Spleen (tissue), 11 donors: ENCODE measurements around the gene ARHGEF26. TPM values are rescaled to one million over a fixed set of nuclear protein-coding genes. Genes with fewer than 3 reads are reported as not detected.

ENCODE experiments used
- DNase-seq: peaks from one replicate; pipeline ENCODE4 v3.0.0-alpha.2; 2020
- H3K27ac ChIP-seq, 8 donors: fragments of 200-600 bp; sonication (generic) in 7 of 8; 1 replicate in 4 of 8; 2 replicates in 4 of 8; pipeline versions ENCODE4 v1.5.0 to v1.8.0; 2016 to 2021; ENCODE audit warnings: inconsistent platforms in 4 of 8, mild to moderate bottlenecking in 4 of 8, moderate library complexity in 1 of 8
- H3K27me3 ChIP-seq, 7 donors: fragments of 200-600 bp; sonication (generic) in 6 of 7; replicated peaks in 1 of 7; 1 replicate in 4 of 7; 2 replicates in 3 of 7; pipeline versions ENCODE4 v1.5.0 to v1.8.0; 2016 to 2021; ENCODE audit warnings: inconsistent platforms in 3 of 7, mild to moderate bottlenecking in 1 of 7
- H3K36me3 ChIP-seq, 6 donors: fragments of 200-600 bp; sonication (generic) in 5 of 6; 1 replicate in 4 of 6; 2 replicates in 2 of 6; pipeline versions ENCODE4 v1.5.0 to v1.8.0; 2016 to 2021; ENCODE audit warnings: inconsistent platforms in 2 of 6
- H3K4me1 ChIP-seq, 6 donors: fragments of 200-600 bp; sonication (generic) in 5 of 6; 1 replicate in 3 of 6; 2 replicates in 3 of 6; pipeline versions ENCODE4 v1.5.0 to v1.8.0; 2016 to 2021; ENCODE audit warnings: inconsistent platforms in 3 of 6
- H3K4me3 ChIP-seq, 8 donors: fragments of 200-600 bp; sonication (generic) in 7 of 8; 1 replicate in 4 of 8; 2 replicates in 4 of 8; pipeline versions ENCODE4 v1.5.0 to v1.8.0; 2016 to 2021; ENCODE audit warnings: inconsistent platforms in 4 of 8, mild to moderate bottlenecking in 4 of 8, moderate library complexity in 2 of 8
- H3K9me3 ChIP-seq, 8 donors: fragments of 200-600 bp; sonication (generic) in 7 of 8; 1 replicate in 4 of 8; 2 replicates in 4 of 8; pipeline versions ENCODE4 v1.5.0 to v1.8.0; 2016 to 2021; ENCODE audit warnings: inconsistent platforms in 4 of 8
- CTCF ChIP-seq, 11 experiments: fragments of 200-600 bp in 7 of 11; fragments of 450-650 bp in 4 of 11; sonication (generic) in 4 of 11; IDR thresholded peaks in 8 of 11; conservative IDR thresholded peaks in 3 of 11; 1 replicate in 7 of 11; 2 replicates in 4 of 11; pipeline versions ENCODE4 v1.4.0 to v1.8.0; 2016 to 2021; ENCODE audit warnings: antibody characterized with exemption in 11 of 11, inconsistent platforms in 4 of 11, mild to moderate bottlenecking in 1 of 11
- POLR2A ChIP-seq, 3 donors: fragments of 450-650 bp; IDR thresholded peaks; one replicate each; pipeline ENCODE4 v1.5.1; 2017; ENCODE audit warnings: antibody characterized with exemption in 3 of 3, mild to moderate bottlenecking in 1 of 3
- POLR2AphosphoS5 ChIP-seq, 3 donors: sonication (generic); formaldehyde crosslinking; IDR thresholded peaks; one replicate each; pipeline ENCODE4 v1.5.1; 2017; ENCODE audit warnings: antibody characterized with exemption in 3 of 3
- WGBS, 5 donors: extraction: QIAGEN DNeasy Blood & Tissue Kit in 3 of 5; methylation state at CpG; one replicate each; pipeline versions ENCODE4 v1.1.5 to v1.1.7; 2013 to 2018; 5-methylcytosine and 5-hydroxymethylcytosine counted together
- intact Hi-C: fragments of 100-400 bp; cut with DNase I; formaldehyde crosslinking; loops from one replicate; pipeline ENCODE4 v1.15.0; 2023; ENCODE audit warnings: low total_unique reads
- polyA plus RNA-seq, 3 donors: library from polyadenylated mRNA; stranded (reverse); fragments of 200-250 nt; gene quantifications; one replicate each; pipeline ENCODE4 v1.2.1, GENCODE V29; 2013
- total RNA-seq, 7 donors: library from RNA; depleted of rRNA in 3 of 7; stranded (reverse); fragments of >200 nt in 3 of 7; fragmentation: NEBNext Ultra II Directional in 4 of 7; extraction: Animal tissue kit (Norgen Biotek cat#: 25700) in 4 of 7; gene quantifications; one replicate each; pipeline versions ENCODE4 v1.1.0 to v1.2.1, GENCODE V29; 2016 to 2021
- donor health status: healthy with polysubstance abuse.
- donor health status: DM: no; HTN: no; CAD: no; lungs with moderate emphysema.
- donor health status: DM: no; HTN: no; CAD: no.
- donor health status: Bipolar disorder and iron deficiency.
- donor health status: healthy.
- donor health status: DM: no; HTN: no; CAD: no.
- donor health status: DM: yes; HTN: yes; CAD: no.

ARHGEF26 gene
- total and polyA plus RNA-seq, 10 donors, result 0.30 to 6.3 (median 1.1) TPM

GRCh38 chr3:154241496-154241895 is 120.3 kb downstream of the ARHGEF26 start:
- TF ChIP-seq CTCF (IDR thresholded peaks at IDR 0.05 in 8 of 11, conservative IDR thresholded peaks at IDR 0.05 in 3 of 11) (no peak), POLR2A (IDR thresholded peaks at IDR 0.05) (no peak), POLR2AphosphoS5 (IDR thresholded peaks at IDR 0.05) (no peak)
- H3K36me3 ChIP-seq, result no peaks in the 10 kb centered on the region
- DNase-seq, result no peak
- H3K4me1 ChIP-seq, result no peaks in the 10 kb centered on the region
- H3K9me3 ChIP-seq, result no peaks in the 10 kb centered on the region
- H3K27ac ChIP-seq, result no peak overlapping the region
- WGBS, 5 donors, result 81 to 92% (median 89%) methylated on average over 5 of the region's 5 CpGs
- no peaks in the 10 kb centered on the region for H3K27me3 ChIP-seq
- no peak overlapping the region for H3K4me3 ChIP-seq
- intact Hi-C loops, result no loop called here

- DNase-seq, result no peak
- intact Hi-C loops, result no loop called here
- no peak for TF ChIP-seq POLR2A (IDR thresholded peaks at IDR 0.05)
- Histone ChIP-seq H3K36me3 (peaks cover 0 to 9% (median 0%) of the 10 kb centered on the region in 6 donors), H3K27me3 (no peaks in the 10 kb centered on the region), H3K9me3 (no peaks in the 10 kb centered on the region), H3K4me1 (no peaks in the 10 kb centered on the region), H3K27ac (peak overlapping the region in 3 of 8 donors; percentile 40 to 52 (median 45)), H3K4me3 (no peak overlapping the region)
- WGBS, 5 donors, result 86 to 94% (median 92%) methylated on average over 4 of the region's 4 CpGs
Observed at GRCh38 chr3:154242766-154243165, 121.6 kb downstream of the ARHGEF26 start.

DNA sequence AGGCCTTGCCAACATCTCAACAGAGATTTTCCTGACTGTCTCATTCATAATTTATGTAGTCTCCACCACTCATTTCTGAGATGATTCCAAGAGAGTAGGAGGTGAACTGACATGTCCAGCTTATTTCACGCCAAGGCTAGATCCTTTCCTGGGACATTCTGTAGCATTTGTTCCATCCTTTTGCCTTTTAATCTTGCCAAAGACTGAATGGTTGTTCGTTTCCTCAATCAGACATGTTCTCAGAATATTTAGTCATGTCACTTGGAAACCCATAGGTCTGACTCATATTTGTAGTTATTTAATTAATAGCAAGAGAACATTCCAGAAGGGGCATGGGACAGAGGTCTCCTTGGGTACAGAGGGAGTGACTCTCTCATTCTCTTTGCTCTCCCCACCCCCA is 122.2 kb downstream of the ARHGEF26 start:
- Histone ChIP-seq H3K27ac (peak overlapping the region in 3 of 8 donors; percentile 40 to 52 (median 45)), H3K4me1 (no peaks in the 10 kb centered on the region), H3K27me3 (no peaks in the 10 kb centered on the region), H3K9me3 (no peaks in the 10 kb centered on the region), H3K36me3 (peaks cover 0 to 10% (median 0%) of the 10 kb centered on the region in 6 donors), H3K4me3 (no peak overlapping the region)
- 73 to 88% (median 76%) methylated on average over 2 of the region's 2 CpGs for WGBS, 5 donors
- intact Hi-C loops, result no loop called here
- no peak for DNase-seq
- TF ChIP-seq CTCF (IDR thresholded peaks at IDR 0.05 in 8 of 11, conservative IDR thresholded peaks at IDR 0.05 in 3 of 11) (no peak), POLR2A (IDR thresholded peaks at IDR 0.05) (no peak), POLR2AphosphoS5 (IDR thresholded peaks at IDR 0.05) (no peak)

DNA sequence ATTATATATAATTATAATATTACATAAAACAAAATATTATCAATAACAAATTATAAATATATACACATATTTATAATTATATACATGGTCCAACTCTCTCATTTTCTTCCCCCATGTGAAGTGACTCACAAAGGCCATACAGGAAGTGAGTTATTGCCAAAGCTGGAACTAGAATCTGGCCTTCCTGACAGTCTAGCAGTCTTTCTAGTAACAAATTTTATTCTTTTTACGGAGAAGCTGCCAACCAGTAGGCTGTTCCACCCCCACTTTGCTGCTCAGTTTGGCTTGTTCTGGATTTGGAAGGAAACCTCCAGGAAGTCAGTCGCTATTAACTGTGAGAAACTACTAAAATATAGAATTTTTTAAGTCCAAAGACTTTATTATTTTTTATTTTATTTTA is 123.5 kb downstream of the ARHGEF26 start:
- intact Hi-C loops, result no loop called here
- TF ChIP-seq POLR2A (IDR thresholded peaks at IDR 0.05) (no peak), CTCF (IDR thresholded peaks at IDR 0.05 in 8 of 11, conservative IDR thresholded peaks at IDR 0.05 in 3 of 11) (no peak), POLR2AphosphoS5 (IDR thresholded peaks at IDR 0.05) (no peak)

More for the DNA sequence above, 123.5 kb downstream of the ARHGEF26 start:
- Histone ChIP-seq H3K4me1 (no peaks in the 10 kb centered on the region), H3K4me3 (no peak overlapping the region), H3K9me3 (no peaks in the 10 kb centered on the region), H3K27ac (no peak overlapping the region), H3K36me3 (peaks cover 0 to 20% (median 0%) of the 10 kb centered on the region in 6 donors), H3K27me3 (no peaks in the 10 kb centered on the region)
- 61 to 83% (median 74%) methylated on average over 2 of the region's 2 CpGs for WGBS, 5 donors
- no peak for DNase-seq
